Neural cell (in vitro differentiated cells): ENCODE measurements around the gene KLHL2.

Experiments
- TF ChIP-seq, protein P1 (sequence below): fragments of 450-650 bp; IDR thresholded peaks from 2 replicates; pipeline ENCODE4 v1.5.1; 2014; ENCODE audit warnings: antibody characterized with exemption, mild to moderate bottlenecking, moderate library complexity; ENCODE audit not compliant: poor library complexity, severe bottlenecking
- TF ChIP-seq, protein P2 (sequence below): IDR thresholded peaks from 2 replicates; pipeline ENCODE4 v1.6.1; 2012; ENCODE audit warnings: borderline replicate concordance

DNA sequence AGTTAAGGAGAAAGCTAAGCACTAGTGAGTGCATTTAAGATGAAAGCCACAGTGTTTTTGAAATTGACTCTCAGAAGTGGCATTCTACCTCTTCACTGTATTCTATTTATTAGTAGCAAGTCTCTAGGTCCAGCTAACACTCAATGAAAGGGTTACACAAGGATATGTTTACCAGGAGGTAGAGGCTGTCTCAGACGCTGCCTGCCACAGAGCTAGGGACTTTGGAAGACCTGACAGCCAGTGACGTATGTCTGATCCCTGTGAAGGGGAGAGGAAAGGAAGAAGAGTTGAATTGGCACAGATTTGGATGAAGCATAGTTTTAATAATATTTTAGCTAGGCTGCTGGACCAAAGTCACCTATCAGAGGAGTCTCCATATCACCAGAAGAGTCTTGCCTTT is 36.5 kb upstream of the KLHL2 start:
- TF ChIP-seq, protein P1, sequence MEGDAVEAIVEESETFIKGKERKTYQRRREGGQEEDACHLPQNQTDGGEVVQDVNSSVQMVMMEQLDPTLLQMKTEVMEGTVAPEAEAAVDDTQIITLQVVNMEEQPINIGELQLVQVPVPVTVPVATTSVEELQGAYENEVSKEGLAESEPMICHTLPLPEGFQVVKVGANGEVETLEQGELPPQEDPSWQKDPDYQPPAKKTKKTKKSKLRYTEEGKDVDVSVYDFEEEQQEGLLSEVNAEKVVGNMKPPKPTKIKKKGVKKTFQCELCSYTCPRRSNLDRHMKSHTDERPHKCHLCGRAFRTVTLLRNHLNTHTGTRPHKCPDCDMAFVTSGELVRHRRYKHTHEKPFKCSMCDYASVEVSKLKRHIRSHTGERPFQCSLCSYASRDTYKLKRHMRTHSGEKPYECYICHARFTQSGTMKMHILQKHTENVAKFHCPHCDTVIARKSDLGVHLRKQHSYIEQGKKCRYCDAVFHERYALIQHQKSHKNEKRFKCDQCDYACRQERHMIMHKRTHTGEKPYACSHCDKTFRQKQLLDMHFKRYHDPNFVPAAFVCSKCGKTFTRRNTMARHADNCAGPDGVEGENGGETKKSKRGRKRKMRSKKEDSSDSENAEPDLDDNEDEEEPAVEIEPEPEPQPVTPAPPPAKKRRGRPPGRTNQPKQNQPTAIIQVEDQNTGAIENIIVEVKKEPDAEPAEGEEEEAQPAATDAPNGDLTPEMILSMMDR: no peak
- TF ChIP-seq, protein P2, sequence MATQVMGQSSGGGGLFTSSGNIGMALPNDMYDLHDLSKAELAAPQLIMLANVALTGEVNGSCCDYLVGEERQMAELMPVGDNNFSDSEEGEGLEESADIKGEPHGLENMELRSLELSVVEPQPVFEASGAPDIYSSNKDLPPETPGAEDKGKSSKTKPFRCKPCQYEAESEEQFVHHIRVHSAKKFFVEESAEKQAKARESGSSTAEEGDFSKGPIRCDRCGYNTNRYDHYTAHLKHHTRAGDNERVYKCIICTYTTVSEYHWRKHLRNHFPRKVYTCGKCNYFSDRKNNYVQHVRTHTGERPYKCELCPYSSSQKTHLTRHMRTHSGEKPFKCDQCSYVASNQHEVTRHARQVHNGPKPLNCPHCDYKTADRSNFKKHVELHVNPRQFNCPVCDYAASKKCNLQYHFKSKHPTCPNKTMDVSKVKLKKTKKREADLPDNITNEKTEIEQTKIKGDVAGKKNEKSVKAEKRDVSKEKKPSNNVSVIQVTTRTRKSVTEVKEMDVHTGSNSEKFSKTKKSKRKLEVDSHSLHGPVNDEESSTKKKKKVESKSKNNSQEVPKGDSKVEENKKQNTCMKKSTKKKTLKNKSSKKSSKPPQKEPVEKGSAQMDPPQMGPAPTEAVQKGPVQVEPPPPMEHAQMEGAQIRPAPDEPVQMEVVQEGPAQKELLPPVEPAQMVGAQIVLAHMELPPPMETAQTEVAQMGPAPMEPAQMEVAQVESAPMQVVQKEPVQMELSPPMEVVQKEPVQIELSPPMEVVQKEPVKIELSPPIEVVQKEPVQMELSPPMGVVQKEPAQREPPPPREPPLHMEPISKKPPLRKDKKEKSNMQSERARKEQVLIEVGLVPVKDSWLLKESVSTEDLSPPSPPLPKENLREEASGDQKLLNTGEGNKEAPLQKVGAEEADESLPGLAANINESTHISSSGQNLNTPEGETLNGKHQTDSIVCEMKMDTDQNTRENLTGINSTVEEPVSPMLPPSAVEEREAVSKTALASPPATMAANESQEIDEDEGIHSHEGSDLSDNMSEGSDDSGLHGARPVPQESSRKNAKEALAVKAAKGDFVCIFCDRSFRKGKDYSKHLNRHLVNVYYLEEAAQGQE: no peak
